Stimulated activated CD4-positive, alpha-beta T cell treated with anti-CD3 and anti-CD28 coated beads, Interleukin-1b, Interleukin-23, amount 100 ng/mL, for 4 hours (primary cell): ENCODE results near the gene RGS19.
A peak's percentile ranks its signal among the peaks of the same experiment; 100 is the strongest.
"Not testable (repeated sequence)": the region's sequence is repeated elsewhere in the genome, so short reads cannot be mapped to it uniquely, and the experiment has no call there.

Experiments used
- DNase-seq, 2 donors: peaks; one replicate each; pipeline ENCODE4 v3.0.0-alpha.2; 2020; ENCODE audit warnings: low read depth in 2 of 2

Gene RGS19, protein sequence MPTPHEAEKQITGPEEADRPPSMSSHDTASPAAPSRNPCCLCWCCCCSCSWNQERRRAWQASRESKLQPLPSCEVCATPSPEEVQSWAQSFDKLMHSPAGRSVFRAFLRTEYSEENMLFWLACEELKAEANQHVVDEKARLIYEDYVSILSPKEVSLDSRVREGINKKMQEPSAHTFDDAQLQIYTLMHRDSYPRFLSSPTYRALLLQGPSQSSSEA

DNA sequence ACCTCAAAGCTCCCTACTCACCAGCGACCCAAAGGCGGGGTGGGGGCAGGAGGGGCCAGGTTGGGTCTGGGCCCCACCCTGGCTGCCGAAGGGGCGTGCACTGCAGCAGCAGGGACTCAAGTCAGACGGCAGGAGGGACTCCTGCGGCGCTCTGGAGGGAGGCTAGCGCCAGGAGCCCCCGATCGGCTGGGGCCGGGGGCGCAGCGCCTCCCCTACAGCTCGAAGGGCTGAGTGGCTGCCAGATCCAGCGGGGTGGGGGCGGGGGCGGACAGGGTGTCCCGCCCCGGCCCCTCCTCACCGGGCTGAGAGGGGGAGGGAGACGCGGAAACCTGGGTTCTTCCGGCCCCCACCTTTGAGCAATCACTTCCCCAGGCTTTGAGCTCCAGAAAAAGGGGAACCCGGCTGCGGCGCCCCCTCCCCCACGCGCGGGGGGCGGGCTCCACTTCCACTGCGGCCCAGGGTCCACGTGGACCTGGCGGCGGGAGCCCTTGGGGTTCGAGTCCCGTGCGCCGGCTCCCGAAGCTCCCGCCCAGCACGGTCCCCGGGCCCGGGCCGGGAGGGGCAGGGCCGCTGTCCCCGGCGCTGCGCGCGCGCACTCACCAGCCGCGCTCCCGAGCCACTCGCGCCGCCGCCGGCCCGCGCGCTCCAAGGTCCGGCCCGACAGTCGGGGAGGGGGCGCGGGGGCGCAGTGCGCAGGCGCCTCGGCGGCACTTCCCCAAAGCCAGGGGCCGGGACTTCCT, at the start of gene RGS19:
Gene RGS19, minus strand, starts transcription at position 246 of the 740 bp plus-strand sequence. CDS start 2,632 bp downstream, outside the sequence.
- peak; percentile 47 to 65 for DNase-seq

DNA sequence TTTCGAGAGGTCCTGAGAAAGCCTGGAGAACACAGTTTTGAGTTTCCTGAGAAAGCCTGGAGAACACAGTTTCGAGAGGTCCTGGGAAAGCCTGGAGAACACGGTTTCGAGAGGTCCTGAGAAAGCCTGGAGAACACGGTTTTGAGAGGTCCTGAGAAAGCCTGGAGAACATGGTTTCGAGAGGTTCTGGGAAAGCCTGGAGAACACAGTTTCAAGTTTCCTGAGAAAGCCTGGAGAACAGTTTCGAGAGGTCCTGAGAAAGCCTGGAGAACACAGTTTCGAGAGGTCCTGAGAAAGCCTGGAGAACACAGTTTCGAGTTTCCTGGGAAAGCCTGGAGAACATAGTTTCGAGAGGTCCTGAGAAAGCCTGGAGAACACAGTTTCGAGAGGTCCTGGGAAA, 44.2 kb upstream of the RGS19 start:
- DNase-seq: not testable (repeated sequence)

DNA sequence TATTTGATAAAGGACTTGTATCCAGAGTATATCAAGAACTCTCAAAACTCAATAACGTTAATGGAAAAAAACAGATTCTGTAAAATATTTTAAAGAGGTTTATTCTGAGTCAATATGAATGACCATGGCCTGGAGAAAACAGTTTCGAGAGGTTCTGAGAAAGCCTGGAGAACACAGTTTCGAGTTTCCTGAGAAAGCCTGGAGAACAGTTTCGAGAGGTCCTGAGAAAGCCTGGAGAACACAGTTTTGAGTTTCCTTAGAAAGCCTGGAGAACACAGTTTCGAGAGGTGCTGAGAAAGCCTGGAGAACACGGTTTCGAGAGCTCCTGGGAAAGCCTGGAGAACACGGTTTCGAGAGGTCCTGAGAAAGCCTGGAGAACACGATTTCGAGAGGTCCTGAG, 43.6 kb upstream of the RGS19 start:
- not testable (repeated sequence) for DNase-seq

DNA sequence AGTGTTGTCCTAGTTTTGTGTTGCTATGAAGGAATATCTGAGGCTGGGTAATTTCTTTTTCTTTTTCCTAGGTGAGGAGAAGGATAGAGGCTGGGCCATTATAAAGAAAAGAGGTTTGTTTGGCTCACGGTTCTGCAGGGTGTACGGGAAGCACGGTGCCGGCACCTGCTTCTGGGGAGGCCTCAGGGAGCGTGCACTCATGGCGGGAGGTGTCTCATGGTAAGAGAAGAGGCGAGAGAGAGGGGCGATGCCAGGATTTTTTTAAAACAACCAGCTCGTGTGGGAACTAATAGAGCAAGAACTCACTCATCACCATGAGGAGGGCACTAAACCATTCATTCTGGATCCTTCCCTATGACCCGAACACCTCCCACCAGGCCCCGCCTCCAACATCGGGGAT, 42.3 kb upstream of the RGS19 start:
- no peak for DNase-seq

DNA sequence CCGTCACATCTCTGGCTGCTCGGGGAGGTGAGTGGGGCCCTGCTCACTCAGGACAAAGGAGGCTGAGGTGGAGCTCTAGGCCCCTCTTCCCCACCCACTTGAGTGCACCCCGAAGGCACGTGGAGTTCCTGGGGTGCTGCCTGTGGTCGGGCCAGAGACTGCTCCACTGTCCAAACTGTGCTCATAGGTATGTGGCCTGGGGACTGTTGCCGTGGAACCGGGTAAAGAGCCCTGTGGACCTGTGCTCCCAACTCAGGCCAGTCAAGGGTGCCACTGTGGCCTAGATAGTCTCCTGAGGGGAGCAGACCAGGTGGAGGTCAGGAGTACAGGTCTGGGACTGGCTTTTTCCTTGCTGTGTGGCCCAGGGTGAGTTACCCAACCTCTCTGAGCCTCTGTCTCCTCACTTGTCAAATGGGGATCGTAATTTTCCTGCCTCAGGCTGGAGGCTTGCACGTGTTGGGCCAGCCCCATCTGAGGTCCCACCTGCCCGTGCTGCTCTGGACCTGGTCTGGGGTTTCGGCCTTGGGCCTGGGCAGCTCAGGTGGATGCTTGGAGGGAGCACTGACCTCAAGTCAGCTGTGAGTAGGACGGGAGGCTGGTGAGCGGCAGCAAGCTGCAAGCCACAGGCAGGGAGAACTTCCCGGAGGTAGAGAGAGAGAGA, 40.5 kb upstream of the RGS19 start:
- no peak for DNase-seq

DNA sequence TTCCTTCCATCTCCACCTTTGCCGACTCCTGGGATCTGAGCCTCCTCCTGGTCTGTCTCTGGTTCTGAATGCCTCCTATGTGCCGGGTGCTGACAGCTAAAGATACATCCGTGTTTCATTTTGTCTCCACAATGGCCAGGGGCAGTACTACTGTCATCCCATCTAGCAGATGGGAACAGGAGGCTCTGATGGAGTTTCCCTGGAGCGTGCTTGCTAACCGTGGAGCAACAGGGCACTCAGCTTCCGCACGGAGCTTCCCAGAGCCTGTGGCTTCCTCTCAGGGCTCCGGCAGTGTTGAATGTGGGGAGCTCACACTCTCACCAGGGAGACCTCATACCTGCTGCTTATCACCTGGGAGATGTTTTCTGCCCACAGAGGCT, 40.0 kb upstream of the RGS19 start:
- DNase-seq: no peak

DNA sequence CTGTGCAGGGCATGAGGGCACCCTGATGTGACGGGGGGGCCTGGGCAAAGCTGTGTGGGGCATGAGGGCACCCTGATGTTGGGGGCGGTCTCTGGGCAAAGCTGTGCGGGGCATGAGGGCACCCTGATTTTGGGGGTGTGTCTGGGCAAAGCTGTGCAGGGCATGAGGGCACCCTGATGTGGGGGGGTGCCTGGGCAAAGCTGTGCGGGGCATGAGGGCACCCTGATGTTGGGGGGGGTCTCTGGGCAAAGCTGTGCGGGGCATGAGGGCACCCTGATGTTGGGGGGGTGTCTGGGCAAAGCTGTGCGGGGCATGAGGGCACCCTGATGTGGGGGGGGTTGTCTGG, 38.1 kb upstream of the RGS19 start:
- not testable (repeated sequence) for DNase-seq

GRCh38 chr20:64116541-64117431, 37.5 kb upstream of the RGS19 start:
- no peak for DNase-seq

DNA sequence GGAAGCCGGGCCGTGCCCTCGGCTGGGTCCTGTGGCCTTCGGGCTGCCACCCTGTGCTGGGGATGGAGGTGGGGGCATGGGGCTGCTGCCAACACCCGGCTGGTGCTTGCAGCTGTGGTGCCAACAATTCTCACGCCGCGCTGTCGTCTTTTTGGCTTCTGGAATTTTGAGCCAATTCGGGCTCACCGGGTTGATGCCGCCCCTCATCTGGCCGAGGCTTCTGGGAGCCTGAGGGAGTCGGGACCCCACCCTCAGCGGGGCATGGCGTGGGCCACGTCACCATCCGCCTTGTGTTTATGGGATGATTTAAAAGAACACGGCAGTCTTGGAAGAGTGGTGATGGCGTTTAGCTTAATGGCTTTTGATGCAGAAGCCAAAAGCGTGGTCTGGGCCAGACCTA, 36.7 kb upstream of the RGS19 start:
- DNase-seq: no peak

DNA sequence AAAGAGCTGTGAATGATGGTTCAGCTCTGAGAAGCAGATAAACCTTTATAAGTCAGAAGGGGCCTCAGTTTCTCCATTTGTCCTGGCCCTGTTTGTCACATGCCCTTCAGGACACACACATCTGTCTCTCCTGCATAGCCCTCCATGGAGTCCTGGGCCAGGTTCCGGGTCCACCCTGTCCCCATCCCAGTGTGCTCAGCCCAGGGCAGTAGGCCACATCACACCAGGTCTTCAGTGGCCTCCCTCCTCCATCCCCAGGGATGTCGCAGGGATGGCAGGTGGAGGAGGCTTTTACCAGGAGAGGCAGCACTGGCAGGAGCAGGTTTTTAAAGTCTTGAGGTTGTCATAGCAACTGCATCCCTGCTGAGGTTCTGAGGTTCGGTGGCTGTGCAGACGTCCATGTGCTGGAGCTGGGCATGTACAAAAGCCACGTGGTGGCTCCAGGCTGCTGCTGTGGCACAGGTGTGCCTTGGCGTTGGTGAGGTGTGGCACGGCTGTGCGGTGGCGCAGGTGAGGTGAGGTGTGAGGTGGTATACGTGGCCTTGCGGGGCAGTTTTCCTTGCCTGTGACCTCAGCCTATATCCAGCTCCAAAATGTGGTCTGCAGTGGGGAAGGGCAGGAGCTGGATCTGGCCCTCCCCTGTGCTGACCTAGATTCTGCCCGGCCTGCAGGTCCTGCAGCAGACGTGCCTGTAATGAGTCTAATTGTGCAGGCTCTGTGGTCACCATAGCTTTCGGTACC, 36.0 kb upstream of the RGS19 start:
- DNase-seq: no peak

- DNase-seq: no peak
Observed at GRCh38 chr20:64114356-64114971, 35.1 kb upstream of the RGS19 start.

DNA sequence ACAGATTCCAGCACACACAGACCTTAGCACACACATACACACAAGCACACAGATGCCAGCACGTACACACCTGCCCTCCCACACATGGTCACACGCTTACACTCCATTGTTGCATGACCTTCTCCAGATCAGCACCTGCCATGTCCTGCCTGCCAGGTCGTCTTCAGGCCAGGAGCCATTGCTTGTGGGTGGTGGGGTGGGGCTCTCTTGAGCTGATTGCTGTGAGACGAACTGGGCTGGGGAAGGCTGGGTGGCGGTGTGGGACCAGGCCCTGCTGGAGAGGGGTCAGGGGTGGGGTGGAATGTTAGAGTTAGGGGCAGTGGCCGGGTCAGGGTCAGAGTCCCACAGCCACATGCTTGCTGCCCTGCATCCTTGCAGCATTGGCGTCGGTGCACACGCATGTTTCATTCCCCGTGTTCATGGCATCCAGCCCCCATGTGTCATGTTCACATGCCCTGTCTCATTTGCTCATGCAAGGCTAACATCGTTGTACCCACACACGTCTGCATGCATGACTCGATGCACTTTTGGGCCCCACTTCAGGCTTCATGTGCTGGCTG, 34.6 kb upstream of the RGS19 start:
- DNase-seq: no peak

GRCh38 chr20:64113444-64113775, 34.1 kb upstream of the RGS19 start:
- no peak for DNase-seq

DNA sequence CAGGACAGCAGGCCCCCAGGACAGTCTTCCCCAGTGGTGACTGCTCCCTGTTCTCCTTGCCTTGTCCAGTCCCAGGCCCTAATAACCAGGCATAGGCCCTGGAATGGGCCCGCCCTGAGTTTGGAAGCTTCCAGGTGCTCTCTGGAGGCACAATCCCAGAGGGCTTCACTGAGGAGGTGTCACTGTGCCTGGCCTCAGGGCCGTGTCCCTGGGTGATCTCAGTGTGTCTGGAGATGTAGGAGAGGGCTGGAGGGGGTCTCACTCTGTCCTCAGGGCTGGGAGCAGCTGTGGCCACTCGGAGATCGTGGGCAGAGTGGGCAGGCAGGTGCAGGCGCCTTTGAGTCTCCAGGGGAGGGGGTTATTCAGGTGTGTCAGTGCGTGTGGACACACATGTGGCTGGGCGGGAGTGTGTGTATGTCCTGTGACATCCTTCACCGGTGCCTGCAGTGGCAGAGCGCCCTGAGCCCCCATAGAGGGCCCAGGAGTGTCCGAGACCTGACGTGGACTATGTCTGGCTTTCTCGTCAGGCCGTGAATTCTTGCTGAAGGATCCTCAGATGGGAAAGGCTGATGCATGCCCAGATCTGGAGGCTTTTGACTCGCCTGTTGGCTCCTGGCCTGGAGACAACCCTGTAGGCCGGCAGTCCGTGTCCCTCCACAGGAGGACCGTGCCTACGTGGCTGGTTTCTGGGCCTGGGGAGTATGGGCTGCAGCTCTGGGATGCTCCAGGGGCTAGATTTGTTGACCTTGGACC, 33.5 kb upstream of the RGS19 start:
- DNase-seq: no peak

GRCh38 chr20:64111841-64112641, 32.7 kb upstream of the RGS19 start:
- no peak for DNase-seq

DNA sequence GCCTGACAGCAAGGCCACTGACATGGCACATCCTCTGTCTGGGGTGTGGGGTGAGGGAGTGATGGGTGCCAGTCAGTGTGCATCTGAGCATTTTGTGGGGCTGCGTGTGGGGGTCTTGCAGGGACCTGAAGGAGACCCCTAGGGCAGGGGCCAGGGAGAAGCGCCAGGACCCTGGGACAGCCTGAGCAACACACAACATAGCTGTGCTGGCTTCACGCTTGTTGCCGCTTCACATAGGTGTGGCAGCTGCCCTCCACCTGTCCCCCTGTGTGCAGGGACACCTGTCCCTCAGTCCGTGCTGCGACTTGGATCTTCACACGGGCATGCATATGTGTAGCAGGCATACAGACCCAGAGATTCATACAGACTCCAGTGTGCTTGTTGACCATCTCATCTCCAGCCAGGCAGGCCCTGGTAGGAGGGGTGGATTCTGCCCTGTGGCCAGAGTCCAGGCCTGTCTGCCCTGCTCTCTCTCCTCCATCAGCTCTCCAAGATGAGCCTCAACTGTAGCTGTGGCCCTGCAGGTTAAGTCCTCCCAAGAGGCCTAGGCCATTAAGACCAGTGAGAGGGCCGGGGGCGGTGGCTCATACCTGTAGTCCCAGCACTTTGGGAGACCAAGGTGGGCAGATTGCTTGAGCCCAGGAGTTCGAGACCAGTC, 31.2 kb upstream of the RGS19 start:
- DNase-seq: no peak

- DNase-seq: no peak
Observed at GRCh38 chr20:64109831-64110391, 30.6 kb upstream of the RGS19 start.
